H1 (cell line): ENCODE results near the gene HOXD1. TPM values are rescaled to one million over a fixed set of nuclear protein-coding genes. Genes with fewer than 3 reads are reported as not detected.
A peak's percentile ranks its signal among the peaks of the same experiment; 100 is the strongest.

Source experiments
- BCL11A ChIP-seq, 2 experiments: IDR thresholded peaks; one replicate each; pipeline ENCODE4 v1.6.1; 2011; ENCODE audit warnings: low read depth in 2 of 2, low read length in 2 of 2, mild to moderate bottlenecking in 2 of 2
- CEBPB ChIP-seq: IDR thresholded peaks from 2 replicates; pipeline ENCODE4 v1.6.1; 2012; ENCODE audit warnings: low read depth, low read length
- CHD1 ChIP-seq: IDR thresholded peaks from 2 replicates; pipeline ENCODE4 v1.6.1; 2012; ENCODE audit warnings: low read depth, low read length, improper control_type of control experiment
- CHD7 ChIP-seq: fragments of 300-600 bp; sonication (generic); IDR thresholded peaks from 2 replicates; pipeline ENCODE4 v1.7.1; 2012; ENCODE audit warnings: low read length, moderate library complexity, mild to moderate bottlenecking, inconsistent platforms; ENCODE audit not compliant: insufficient replicate concordance
- KDM1A ChIP-seq: fragments of 200-600, 300-600 bp; sonication (generic); IDR thresholded peaks from 2 replicates; pipeline ENCODE4 v1.7.1; 2016; ENCODE audit warnings: mild to moderate bottlenecking, low read length, borderline replicate concordance
- PHF8 ChIP-seq: fragments of 200-600 bp; sonication (generic); conservative IDR thresholded peaks from 2 replicates; pipeline ENCODE4 v1.7.1; 2012; ENCODE audit warnings: low read depth, mild to moderate bottlenecking, inconsistent platforms, low read length, moderate library complexity
- RNF2 ChIP-seq: fragments of 200-900, 300-1000 bp; sonication (generic); IDR thresholded peaks from 2 replicates; pipeline ENCODE4 v1.7.1; 2016; ENCODE audit warnings: borderline replicate concordance, low read depth, mild to moderate bottlenecking, antibody characterized with exemption, low read length; ENCODE audit not compliant: poor library complexity, severe bottlenecking; ENCODE audit errors: missing control alignments
- SUZ12 ChIP-seq: fragments of 200-600 bp; sonication (generic); IDR thresholded peaks from 2 replicates; pipeline ENCODE4 v1.6.1; 2012; ENCODE audit warnings: mild to moderate bottlenecking, inconsistent platforms, low read length, moderate library complexity, mixed read lengths
- USF2 ChIP-seq: IDR thresholded peaks from 2 replicates; pipeline ENCODE4 v1.6.1; 2011; ENCODE audit warnings: low read length, improper control_type of control experiment
- polyA plus RNA-seq, 7 experiments: library from polyadenylated mRNA; depleted of rRNA in 3 of 7; stranded (reverse) in 5 of 7; unstranded in 2 of 7; fragments of >200 nt in 5 of 7; fragments of 200-250 nt in 2 of 7; gene quantifications; 1 replicate in 5 of 7; 2 replicates in 1 of 7; 4 replicates in 1 of 7; pipeline versions ENCODE4 v1.2.1 to v1.2.3, GENCODE V29; 2011 to 2013; ENCODE audit warnings: missing spikeins in 2 of 7, mixed read lengths in 2 of 7
- total RNA-seq: library from RNA; stranded (reverse); fragmentation: NEBNext Ultra II Directional; extraction: Animal tissue kit (Norgen Biotek cat#: 25700); gene quantifications from 2 replicates; pipeline ENCODE4 v1.2.1, GENCODE V29; 2021

Gene HOXD1
- total and polyA plus RNA-seq, 2 of the 8 experiments (the other 6 are each of a cell fraction or from before 2014, with no cell fraction given), result 0.03 TPM; not detected in 1

GRCh38 chr2:176155356-176156044, 33.0 kb upstream of the HOXD1 start (continued):
- TF ChIP-seq CHD7 (peak; percentile 38), RNF2 (no peak), USF2 (no peak), BCL11A (IDR thresholded peaks at IDR 0.05; ENCODE audit: low read depth in 2 of 2, low read length in 2 of 2) (no peak), PHF8 (no peak), CEBPB (no peak), CHD1 (no peak), KDM1A (0 out of 2 replicates have a peak, but pooled peaks have one; percentile 20), SUZ12 (no peak; the same call in 1 of the 2 replicates)
